HS-27A (cell line): Measurements from ENCODE around the gene HMCN2.

Experiments
- DNase-seq: peaks from one replicate; pipeline ENCODE4 v3.0.0-alpha.2; 2012; ENCODE audit warnings: low read depth, missing footprints

Gene HMCN2

GRCh38 chr9:130265431-130266235 is at the start of gene HMCN2:
HMCN2 (plus strand) TSS chr9:130265760; CDS start chr9:130265879, 119 bp downstream.
- no peak for DNase-seq

GRCh38 chr9:130217838-130218237 is 47.7 kb upstream of the HMCN2 start:
- no peak for DNase-seq

- no peak for DNase-seq
Observed at GRCh38 chr9:130219661-130220096, 45.9 kb upstream of the HMCN2 start.

GRCh38 chr9:130220352-130220751 is 45.2 kb upstream of the HMCN2 start:
- no peak for DNase-seq

GRCh38 chr9:130222833-130223232 is 42.7 kb upstream of the HMCN2 start:
- DNase-seq, result no peak

- no peak for DNase-seq
Observed at GRCh38 chr9:130225071-130225470, 40.5 kb upstream of the HMCN2 start.

GRCh38 chr9:130225586-130225985 is 40.0 kb upstream of the HMCN2 start:
- DNase-seq, result no peak

GRCh38 chr9:130226112-130226511 is 39.4 kb upstream of the HMCN2 start:
- no peak for DNase-seq

- DNase-seq, result no peak
Observed at GRCh38 chr9:130227833-130228232, 37.7 kb upstream of the HMCN2 start.

- no peak for DNase-seq
Observed at GRCh38 chr9:130229759-130230158, 35.8 kb upstream of the HMCN2 start.

GRCh38 chr9:130230631-130231030 is 34.9 kb upstream of the HMCN2 start:
- no peak for DNase-seq

- DNase-seq, result no peak
Observed at GRCh38 chr9:130232899-130233586, 32.5 kb upstream of the HMCN2 start.

GRCh38 chr9:130233587-130233945 is 32.0 kb upstream of the HMCN2 start:
- no peak for DNase-seq

GRCh38 chr9:130234340-130235260 is 31.0 kb upstream of the HMCN2 start:
- DNase-seq, result no peak

GRCh38 chr9:130235558-130236435 is 29.8 kb upstream of the HMCN2 start:
- no peak for DNase-seq

GRCh38 chr9:130236436-130236985 is 29.0 kb upstream of the HMCN2 start:
- DNase-seq, result no peak

- DNase-seq, result no peak
Observed at GRCh38 chr9:130237076-130237475, 28.5 kb upstream of the HMCN2 start.

- no peak for DNase-seq
Observed at GRCh38 chr9:130237763-130238524, 27.6 kb upstream of the HMCN2 start.

GRCh38 chr9:130239363-130239695 is 26.2 kb upstream of the HMCN2 start:
- no peak for DNase-seq

GRCh38 chr9:130239741-130240241 is 25.8 kb upstream of the HMCN2 start:
- DNase-seq, result no peak
